SK-N-SH treated with all-trans-retinoic acid at 6 μM for 48 hours (cell line): ENCODE data around the gene ACOXL.
A peak's percentile ranks its signal among the peaks of the same experiment; 100 is the strongest.

Experiments used
- ATAC-seq: fragments of 200-7000 bp; cut with Tn5 transposase; 3 replicates; pipeline ENCODE4 v1.9.1; 2020; ENCODE audit warnings: mild to moderate bottlenecking, moderate library complexity
- ARNTL ChIP-seq: fragments of 450-650 bp; formaldehyde crosslinking; IDR thresholded peaks from 2 replicates; pipeline ENCODE4 v1.5.0; 2020; ENCODE audit warnings: low read depth, mild to moderate bottlenecking, moderate library complexity, borderline replicate concordance
- CREB5 ChIP-seq: fragments of 250-450 bp; sonication (Bioruptor Pico); IDR thresholded peaks from 2 replicates; pipeline ENCODE4 v1.5.1; 2020; ENCODE audit warnings: low read depth, mild to moderate bottlenecking, moderate library complexity
- CSRNP3 ChIP-seq: fragments of 250-450 bp; sonication (Bioruptor Pico); IDR thresholded peaks from 2 replicates; pipeline ENCODE4 v1.5.1; 2021; ENCODE audit warnings: mild to moderate bottlenecking, moderate library complexity
- ESRRG ChIP-seq: fragments of 250-450 bp; sonication (Bioruptor Pico); IDR thresholded peaks from 2 replicates; pipeline ENCODE4 v1.6.1; 2021; ENCODE audit warnings: mild to moderate bottlenecking
- ISL1 ChIP-seq: fragments of 250-450 bp; sonication (Bioruptor Pico); IDR thresholded peaks from 2 replicates; pipeline ENCODE4 v2.1.2; 2022; ENCODE audit warnings: mild to moderate bottlenecking, moderate library complexity
- OSR1 ChIP-seq: fragments of 250-450 bp; sonication (Bioruptor Pico); IDR thresholded peaks from 2 replicates; pipeline ENCODE4 v1.8.0; 2022; ENCODE audit warnings: moderate library complexity, mild to moderate bottlenecking, inconsistent platforms
- PATZ1 ChIP-seq: fragments of 250-450 bp; sonication (Bioruptor Pico); IDR thresholded peaks from 2 replicates; pipeline ENCODE4 v1.8.0; 2020; ENCODE audit warnings: mild to moderate bottlenecking, moderate library complexity, borderline replicate concordance
- POU6F1 ChIP-seq: fragments of 250-450 bp; sonication (Bioruptor Pico); IDR thresholded peaks from 2 replicates; pipeline ENCODE4 v1.8.0; 2021; ENCODE audit warnings: low read depth, mild to moderate bottlenecking, moderate library complexity, borderline replicate concordance
- PPARA ChIP-seq: fragments of 250-450 bp; sonication (Bioruptor Pico); IDR thresholded peaks from 2 replicates; pipeline ENCODE4 v1.5.0; 2020; ENCODE audit warnings: mild to moderate bottlenecking, borderline replicate concordance
- RARB ChIP-seq: fragments of 250-450 bp; sonication (Bioruptor Pico); IDR thresholded peaks from 2 replicates; pipeline ENCODE4 v1.8.0; 2021; ENCODE audit warnings: mild to moderate bottlenecking, moderate library complexity
- TCF4 ChIP-seq: fragments of 250-450 bp; sonication (Bioruptor Pico); IDR thresholded peaks from 2 replicates; pipeline ENCODE4 v1.8.0; 2021; ENCODE audit warnings: mild to moderate bottlenecking, moderate library complexity, borderline replicate concordance
- TOX ChIP-seq: fragments of 250-450 bp; sonication (Bioruptor Pico); IDR thresholded peaks from 2 replicates; pipeline ENCODE4 v1.8.0; 2021; ENCODE audit warnings: mild to moderate bottlenecking, moderate library complexity, borderline replicate concordance
- ZC3H10 ChIP-seq: fragments of 250-450 bp; sonication (Bioruptor Pico); IDR thresholded peaks from 2 replicates; pipeline ENCODE4 v1.5.1; 2021; ENCODE audit warnings: mild to moderate bottlenecking, moderate library complexity
- ZFP30 ChIP-seq: fragments of 450-650 bp; formaldehyde crosslinking; IDR thresholded peaks from 2 replicates; pipeline ENCODE4 v1.5.0; 2022; ENCODE audit warnings: mild to moderate bottlenecking, moderate library complexity
- ZNF565 ChIP-seq: fragments of 450-650 bp; formaldehyde crosslinking; conservative IDR thresholded peaks from 2 replicates; pipeline ENCODE4 v1.5.0; 2020; ENCODE audit warnings: low read depth, mild to moderate bottlenecking, moderate library complexity
- ZNF70 ChIP-seq: fragments of 450-650 bp; formaldehyde crosslinking; IDR thresholded peaks from 2 replicates; pipeline ENCODE4 v1.5.0; 2020; ENCODE audit warnings: mild to moderate bottlenecking, moderate library complexity
- ZNF8 ChIP-seq: fragments of 450-650 bp; formaldehyde crosslinking; IDR thresholded peaks from 2 replicates; pipeline ENCODE4 v1.5.0; 2020; ENCODE audit warnings: mild to moderate bottlenecking, moderate library complexity

ACOXL gene

GRCh38 chr2:110878150-110878549 lies 145.8 kb downstream of the ACOXL start:
- peak; percentile 97 for TF ChIP-seq ZFP30 (CRISPR knock-in tag)
- TF ChIP-seq PPARA (CRISPR knock-in tag): no peak
- ATAC-seq: no peak

GRCh38 chr2:110881908-110882307 lies 149.5 kb downstream of the ACOXL start:
- no peak for TF ChIP-seq RARB (CRISPR knock-in tag)
- TF ChIP-seq ZNF70 (CRISPR knock-in tag): no peak
- TF ChIP-seq POU6F1 (CRISPR knock-in tag): no peak
- TF ChIP-seq ESRRG: no peak
- no peak for TF ChIP-seq PATZ1
- TF ChIP-seq, all 23 proteins: peak for 0
- ATAC-seq: no peak

- ATAC-seq: no peak
- no peak for TF ChIP-seq OSR1
- TF ChIP-seq ISL1 (CRISPR knock-in tag): 0 out of 2 replicates have a peak, but pooled peaks have one; percentile 14
These were observed 151.0 kb downstream of the ACOXL start for GRCh38 chr2:110883406-110883805.

- no peak for ATAC-seq
- TF ChIP-seq ZNF565 (CRISPR knock-in tag): no peak
- no peak for TF ChIP-seq ESRRG
- no peak for TF ChIP-seq RARB (CRISPR knock-in tag)
- no peak for TF ChIP-seq ARNTL (CRISPR knock-in tag)
- no peak for TF ChIP-seq TCF4 (CRISPR knock-in tag)
- TF ChIP-seq CSRNP3 (CRISPR knock-in tag): no peak
- no peak for TF ChIP-seq TOX
- TF ChIP-seq ZNF8 (CRISPR knock-in tag): no peak
- no peak for TF ChIP-seq PATZ1
- TF ChIP-seq ZNF70 (CRISPR knock-in tag): no peak
- no peak for TF ChIP-seq CREB5 (CRISPR knock-in tag)
- no peak for TF ChIP-seq POU6F1 (CRISPR knock-in tag)
- TF ChIP-seq ZC3H10 (CRISPR knock-in tag): no peak
- TF ChIP-seq PPARA (CRISPR knock-in tag): no peak
- no peak for TF ChIP-seq OSR1
These were observed 152.9 kb downstream of the ACOXL start for GRCh38 chr2:110885256-110885655.
